ENCODE results near the gene CCNL2. TPM values are rescaled to one million over a fixed set of nuclear protein-coding genes. Genes with fewer than 3 reads are reported as not detected.

Gene CCNL2
- total RNA-seq, 1 donor from 2014 or later = 266 TPM

- no peak for TF ChIP-seq CTCF (IDR thresholded peaks at IDR 0.05; ENCODE audit: unreplicated experiment)
- Mint-ChIP-seq H3K4me1 (ENCODE audit: unreplicated experiment) (no peaks in the 10 kb centered on the region), H3K4me3 (ENCODE audit: unreplicated experiment) (no peak overlapping the region), H3K27ac (ENCODE audit: unreplicated experiment) (no peak overlapping the region), H3K27me3 (ENCODE audit: unreplicated experiment) (peaks cover 24% of the 10 kb centered on the region), H3K9me3 (ENCODE audit: unreplicated experiment) (no peaks in the 10 kb centered on the region), H3K36me3 (ENCODE audit: low read depth, unreplicated experiment) (no peaks in the 10 kb centered on the region)
- DNase-seq (ENCODE audit: low spot score) = no peak
Measured at GRCh38 chr1:1357871-1358432, 41.2 kb downstream of the CCNL2 start.

- no peak overlapping the region for H3K27ac Mint-ChIP-seq (ENCODE audit: unreplicated experiment)
- no peak overlapping the region for H3K4me3 Mint-ChIP-seq (ENCODE audit: unreplicated experiment)
- peaks cover 4% of the 10 kb centered on the region for H3K4me1 Mint-ChIP-seq (ENCODE audit: unreplicated experiment)
- no peak for DNase-seq (ENCODE audit: low spot score)
- peaks cover 33% of the 10 kb centered on the region for H3K27me3 Mint-ChIP-seq (ENCODE audit: unreplicated experiment)
- H3K9me3 Mint-ChIP-seq (ENCODE audit: unreplicated experiment) = no peaks in the 10 kb centered on the region
- no peak for TF ChIP-seq CTCF (IDR thresholded peaks at IDR 0.05; ENCODE audit: unreplicated experiment)
- H3K36me3 Mint-ChIP-seq (ENCODE audit: low read depth, unreplicated experiment) = peaks cover 6% of the 10 kb centered on the region
Measured at GRCh38 chr1:1356796-1357401, 42.2 kb downstream of the CCNL2 start.

GRCh38 chr1:1356166-1356795 lies 42.9 kb downstream of the CCNL2 start:
- Mint-ChIP-seq H3K36me3 (ENCODE audit: low read depth, unreplicated experiment) (peaks cover 6% of the 10 kb centered on the region), H3K4me3 (ENCODE audit: unreplicated experiment) (no peak overlapping the region), H3K9me3 (ENCODE audit: unreplicated experiment) (no peaks in the 10 kb centered on the region), H3K27ac (ENCODE audit: unreplicated experiment) (no peak overlapping the region), H3K27me3 (ENCODE audit: unreplicated experiment) (peaks cover 29% of the 10 kb centered on the region), H3K4me1 (ENCODE audit: unreplicated experiment) (peaks cover 4% of the 10 kb centered on the region)
- no peak for TF ChIP-seq CTCF (IDR thresholded peaks at IDR 0.05; ENCODE audit: unreplicated experiment)
- DNase-seq (ENCODE audit: low spot score) = no peak

- peaks cover 4% of the 10 kb centered on the region for H3K4me1 Mint-ChIP-seq (ENCODE audit: unreplicated experiment)
- peak; percentile 44 for DNase-seq (ENCODE audit: low spot score)
Measured at GRCh38 chr1:1355416-1355815, 43.7 kb downstream of the CCNL2 start.

More at GRCh38 chr1:1355416-1355815, 43.7 kb downstream of the CCNL2 start:
- H3K27ac Mint-ChIP-seq (ENCODE audit: unreplicated experiment) = no peak overlapping the region
- no peak for TF ChIP-seq CTCF (IDR thresholded peaks at IDR 0.05; ENCODE audit: unreplicated experiment)
- H3K27me3 Mint-ChIP-seq (ENCODE audit: unreplicated experiment) = peaks cover 24% of the 10 kb centered on the region
- H3K9me3 Mint-ChIP-seq (ENCODE audit: unreplicated experiment) = no peaks in the 10 kb centered on the region
- H3K36me3 Mint-ChIP-seq (ENCODE audit: low read depth, unreplicated experiment) = peaks cover 6% of the 10 kb centered on the region
- no peak overlapping the region for H3K4me3 Mint-ChIP-seq (ENCODE audit: unreplicated experiment)
